Vagina (tissue), 2 donors: ENCODE data around the gene SPATS1.

Experiments
- POLR2AphosphoS5 ChIP-seq, 2 donors: sonication (generic); formaldehyde crosslinking; IDR thresholded peaks; one replicate each; pipeline ENCODE4 v1.9.0; 2017; ENCODE audit warnings: antibody characterized with exemption in 2 of 2, mild to moderate bottlenecking in 2 of 2, low read depth in 1 of 2; ENCODE audit not compliant: insufficient read depth in 1 of 2
- TF ChIP-seq, protein P1 (sequence below), 3 experiments: fragments of 450-650 bp in 2 of 3; fragments of 200-600 bp in 1 of 3; sonication (generic) in 1 of 3; IDR thresholded peaks; one replicate each; pipeline ENCODE4 v1.5.1; 2017 to 2019; ENCODE audit warnings: antibody characterized with exemption in 3 of 3, mild to moderate bottlenecking in 2 of 3, moderate library complexity in 2 of 3

DNA sequence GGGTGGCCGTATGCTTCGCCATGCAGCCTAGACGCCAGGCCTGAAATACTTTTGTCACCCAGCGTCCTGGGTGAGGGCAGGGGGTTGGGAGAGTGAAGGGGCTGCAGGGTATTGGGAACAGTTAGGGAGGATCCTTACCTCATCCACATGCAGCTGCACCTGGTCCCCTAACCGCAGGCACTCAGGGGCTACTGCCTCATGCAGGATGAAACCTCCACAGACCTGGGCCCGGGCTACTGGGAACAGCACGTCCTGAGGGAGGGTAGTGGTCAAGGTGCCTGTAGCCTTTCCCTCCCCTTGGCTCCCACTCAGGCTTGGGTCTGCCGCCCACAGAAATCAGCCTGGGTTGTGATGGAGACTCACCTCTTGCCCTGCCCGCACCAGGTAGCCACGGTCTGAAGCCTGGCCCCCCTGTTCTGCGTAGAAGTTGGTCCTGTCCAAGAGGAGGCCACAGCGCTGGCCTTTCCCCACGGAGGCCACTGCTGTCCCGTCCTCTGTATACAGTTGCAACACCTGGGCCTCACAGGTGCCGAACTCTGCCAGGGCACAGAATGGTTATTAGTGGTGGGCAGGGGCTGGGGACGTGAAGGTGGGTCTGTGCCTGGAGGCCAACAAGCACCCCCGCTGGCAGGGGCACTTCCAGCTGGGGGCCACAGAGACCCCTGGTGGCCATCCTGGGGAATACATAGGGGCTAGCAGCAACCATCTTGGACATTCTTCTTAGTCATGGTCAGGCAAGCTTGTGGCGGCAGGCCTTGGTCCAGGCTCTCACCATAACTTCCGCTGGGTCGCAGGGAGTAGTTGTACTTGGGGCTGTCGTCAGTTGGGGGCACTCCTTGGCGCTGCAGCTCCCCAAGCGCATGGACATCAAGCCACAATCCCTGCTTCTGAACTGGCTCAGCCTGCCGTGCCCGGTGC lies 37.9 kb upstream of the SPATS1 start:
- TF ChIP-seq, protein P1, sequence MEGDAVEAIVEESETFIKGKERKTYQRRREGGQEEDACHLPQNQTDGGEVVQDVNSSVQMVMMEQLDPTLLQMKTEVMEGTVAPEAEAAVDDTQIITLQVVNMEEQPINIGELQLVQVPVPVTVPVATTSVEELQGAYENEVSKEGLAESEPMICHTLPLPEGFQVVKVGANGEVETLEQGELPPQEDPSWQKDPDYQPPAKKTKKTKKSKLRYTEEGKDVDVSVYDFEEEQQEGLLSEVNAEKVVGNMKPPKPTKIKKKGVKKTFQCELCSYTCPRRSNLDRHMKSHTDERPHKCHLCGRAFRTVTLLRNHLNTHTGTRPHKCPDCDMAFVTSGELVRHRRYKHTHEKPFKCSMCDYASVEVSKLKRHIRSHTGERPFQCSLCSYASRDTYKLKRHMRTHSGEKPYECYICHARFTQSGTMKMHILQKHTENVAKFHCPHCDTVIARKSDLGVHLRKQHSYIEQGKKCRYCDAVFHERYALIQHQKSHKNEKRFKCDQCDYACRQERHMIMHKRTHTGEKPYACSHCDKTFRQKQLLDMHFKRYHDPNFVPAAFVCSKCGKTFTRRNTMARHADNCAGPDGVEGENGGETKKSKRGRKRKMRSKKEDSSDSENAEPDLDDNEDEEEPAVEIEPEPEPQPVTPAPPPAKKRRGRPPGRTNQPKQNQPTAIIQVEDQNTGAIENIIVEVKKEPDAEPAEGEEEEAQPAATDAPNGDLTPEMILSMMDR (IDR thresholded peaks at IDR 0.05) = peak; percentile 28 to 51 (median 50)
- no peak for TF ChIP-seq POLR2AphosphoS5 (IDR thresholded peaks at IDR 0.05; ENCODE audit: insufficient read depth in 1 of 2, low read depth in 1 of 2)
